Tibial artery (tissue), 4 donors: ENCODE measurements around the gene TNFRSF19.

Source experiments
- DNase-seq, 2 donors: peaks; one replicate each; pipeline ENCODE4 v3.0.0-alpha.2; 2019
- H3K27ac ChIP-seq, 2 donors: fragments of 200-600 bp; sonication (generic) in 1 of 2; 1 replicate in 1 of 2; 2 replicates in 1 of 2; pipeline ENCODE4 v1.5.1; 2018 to 2019; ENCODE audit warnings: mild to moderate bottlenecking in 1 of 2
- H3K27me3 ChIP-seq, 2 donors: fragments of 200-600 bp; sonication (generic) in 1 of 2; one replicate each; pipeline versions ENCODE4 v1.5.1 to v1.6.0; 2016 to 2019
- H3K36me3 ChIP-seq, 3 donors: fragments of 200-600 bp; sonication (generic) in 2 of 3; one replicate each; pipeline ENCODE4 v1.5.1; 2016 to 2019; ENCODE audit warnings: mild to moderate bottlenecking in 2 of 3
- H3K4me1 ChIP-seq, 4 donors: fragments of 200-600 bp; sonication (generic) in 2 of 4; 1 replicate in 3 of 4; 2 replicates in 1 of 4; pipeline ENCODE4 v1.5.1; 2016 to 2019
- H3K4me3 ChIP-seq, 2 donors: fragments of 200-600 bp; sonication (generic) in 1 of 2; 1 replicate in 1 of 2; 2 replicates in 1 of 2; pipeline ENCODE4 v1.5.1; 2018 to 2019; ENCODE audit warnings: mild to moderate bottlenecking in 2 of 2
- H3K9me3 ChIP-seq, 3 donors: fragments of 200-600 bp; sonication (generic) in 1 of 3; one replicate each; pipeline ENCODE4 v1.5.1; 2016 to 2019
- intact Hi-C: fragments of 100-400 bp; cut with DNase I; formaldehyde crosslinking; loops from one replicate; pipeline ENCODE4 v1.15.0; 2023; ENCODE audit warnings: low total_unique reads
- TF ChIP-seq, protein P1 (sequence below), 2 experiments: fragments of 200-600 bp in 1 of 2; fragments of 450-650 bp in 1 of 2; IDR thresholded peaks; one replicate each; pipeline ENCODE4 v1.5.1; 2017 to 2019; ENCODE audit warnings: antibody characterized with exemption in 2 of 2, mild to moderate bottlenecking in 1 of 2, moderate library complexity in 1 of 2

TNFRSF19 gene

DNA sequence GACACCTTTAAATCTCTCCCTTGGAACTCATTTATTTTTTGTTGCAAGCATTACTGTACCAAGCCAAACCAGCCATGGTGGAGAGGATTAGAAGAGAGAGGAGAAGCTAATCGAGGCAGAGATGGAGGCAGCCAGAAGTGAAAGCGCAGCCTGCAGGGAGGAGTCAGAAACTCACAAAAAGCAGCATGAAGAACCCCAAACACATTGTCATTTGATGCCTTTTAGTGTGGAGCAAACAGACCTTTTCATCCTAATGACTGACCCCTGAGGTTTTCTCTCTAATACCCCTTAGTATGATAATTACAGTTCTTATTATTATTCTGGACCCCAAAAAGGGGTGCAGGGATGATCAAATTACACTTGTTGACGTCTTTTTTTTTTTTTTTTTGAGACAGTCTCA is 62.5 kb downstream of the TNFRSF19 start:
- Histone ChIP-seq H3K27me3 (no peaks in the 10 kb centered on the region), H3K9me3 (no peaks in the 10 kb centered on the region), H3K4me1 (peaks cover 0 to 12% (median 5%) of the 10 kb centered on the region in 4 donors), H3K27ac (no peak overlapping the region), H3K4me3 (no peak overlapping the region), H3K36me3 (no peaks in the 10 kb centered on the region)
- no peak for DNase-seq
- intact Hi-C loops: no loop called here
- TF ChIP-seq, protein P1, sequence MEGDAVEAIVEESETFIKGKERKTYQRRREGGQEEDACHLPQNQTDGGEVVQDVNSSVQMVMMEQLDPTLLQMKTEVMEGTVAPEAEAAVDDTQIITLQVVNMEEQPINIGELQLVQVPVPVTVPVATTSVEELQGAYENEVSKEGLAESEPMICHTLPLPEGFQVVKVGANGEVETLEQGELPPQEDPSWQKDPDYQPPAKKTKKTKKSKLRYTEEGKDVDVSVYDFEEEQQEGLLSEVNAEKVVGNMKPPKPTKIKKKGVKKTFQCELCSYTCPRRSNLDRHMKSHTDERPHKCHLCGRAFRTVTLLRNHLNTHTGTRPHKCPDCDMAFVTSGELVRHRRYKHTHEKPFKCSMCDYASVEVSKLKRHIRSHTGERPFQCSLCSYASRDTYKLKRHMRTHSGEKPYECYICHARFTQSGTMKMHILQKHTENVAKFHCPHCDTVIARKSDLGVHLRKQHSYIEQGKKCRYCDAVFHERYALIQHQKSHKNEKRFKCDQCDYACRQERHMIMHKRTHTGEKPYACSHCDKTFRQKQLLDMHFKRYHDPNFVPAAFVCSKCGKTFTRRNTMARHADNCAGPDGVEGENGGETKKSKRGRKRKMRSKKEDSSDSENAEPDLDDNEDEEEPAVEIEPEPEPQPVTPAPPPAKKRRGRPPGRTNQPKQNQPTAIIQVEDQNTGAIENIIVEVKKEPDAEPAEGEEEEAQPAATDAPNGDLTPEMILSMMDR (IDR thresholded peaks at IDR 0.05): no peak

DNA sequence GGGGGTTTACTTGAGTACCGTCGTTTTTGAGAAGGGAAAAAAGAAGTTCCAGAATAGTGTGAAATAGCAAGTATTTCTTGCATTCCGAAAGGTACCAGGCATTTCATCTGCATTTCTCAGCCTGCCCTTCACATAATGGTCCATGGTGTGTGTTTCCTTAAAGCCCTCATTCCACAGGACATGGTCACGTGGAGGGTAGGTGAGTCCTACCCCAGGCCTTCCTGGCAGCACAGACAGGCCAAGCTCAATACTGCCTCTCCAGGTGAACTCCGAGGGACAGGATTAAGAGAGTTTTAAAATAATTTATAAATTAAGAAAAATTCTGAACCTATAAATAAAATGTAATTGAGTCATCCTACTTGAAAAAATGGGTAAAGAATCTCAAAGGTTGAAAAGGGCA is 64.7 kb downstream of the TNFRSF19 start:
- intact Hi-C loops: no loop called here

DNA sequence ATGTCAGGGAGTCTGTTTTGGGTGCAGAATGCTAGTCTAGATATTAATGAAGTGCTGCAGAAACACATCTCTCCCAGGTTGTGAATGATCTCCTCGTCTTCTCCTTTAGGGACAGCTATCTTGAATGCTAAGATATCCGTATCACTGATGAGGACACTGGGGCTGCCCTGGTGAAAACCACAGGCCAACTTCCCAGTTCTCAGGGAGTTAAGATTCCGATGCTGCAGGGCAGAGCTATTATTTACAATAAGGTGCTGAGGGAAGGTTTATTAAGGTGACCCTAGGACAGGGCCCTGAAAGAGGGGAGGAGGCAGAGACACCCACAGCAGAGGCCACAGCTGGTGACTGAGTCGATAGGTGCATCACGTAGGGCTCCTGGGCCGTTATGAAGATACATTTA is 66.1 kb downstream of the TNFRSF19 start:
- DNase-seq: no peak
- Histone ChIP-seq H3K9me3 (no peaks in the 10 kb centered on the region), H3K4me3 (no peak overlapping the region), H3K27ac (no peak overlapping the region), H3K27me3 (no peaks in the 10 kb centered on the region), H3K4me1 (no peaks in the 10 kb centered on the region), H3K36me3 (no peaks in the 10 kb centered on the region)
- intact Hi-C loops: no loop called here
- TF ChIP-seq, protein P1 (IDR thresholded peaks at IDR 0.05): no peak

More for the DNA sequence above, 64.7 kb downstream of the TNFRSF19 start:
- TF ChIP-seq, protein P1 (IDR thresholded peaks at IDR 0.05): no peak
- Histone ChIP-seq H3K4me1 (peaks cover 0 to 1% (median 0%) of the 10 kb centered on the region in 4 donors), H3K4me3 (no peak overlapping the region), H3K36me3 (no peaks in the 10 kb centered on the region), H3K27ac (no peak overlapping the region), H3K9me3 (no peaks in the 10 kb centered on the region), H3K27me3 (no peaks in the 10 kb centered on the region)
- no peak for DNase-seq

DNA sequence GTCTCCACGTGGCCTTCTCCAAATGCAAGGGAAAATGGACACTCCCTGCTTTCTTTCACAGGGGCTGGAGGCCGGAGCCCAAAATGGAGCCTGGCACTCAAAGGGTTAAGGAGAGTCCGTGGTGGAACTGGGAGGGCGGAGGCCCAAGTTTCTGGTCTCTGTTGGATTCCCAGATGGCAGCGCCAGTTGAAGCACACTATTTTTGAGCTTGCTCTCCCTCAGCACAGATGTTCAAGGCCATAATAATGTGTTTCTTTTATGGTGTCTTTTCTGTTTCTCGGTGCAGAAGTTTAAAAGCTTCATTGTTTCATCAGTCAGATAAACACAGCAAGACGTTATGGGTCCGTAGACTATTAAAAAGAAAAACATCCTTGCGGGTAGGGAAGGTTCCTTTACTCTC is 67.6 kb downstream of the TNFRSF19 start:
- Histone ChIP-seq H3K9me3 (no peaks in the 10 kb centered on the region), H3K27ac (no peak overlapping the region)

DNA sequence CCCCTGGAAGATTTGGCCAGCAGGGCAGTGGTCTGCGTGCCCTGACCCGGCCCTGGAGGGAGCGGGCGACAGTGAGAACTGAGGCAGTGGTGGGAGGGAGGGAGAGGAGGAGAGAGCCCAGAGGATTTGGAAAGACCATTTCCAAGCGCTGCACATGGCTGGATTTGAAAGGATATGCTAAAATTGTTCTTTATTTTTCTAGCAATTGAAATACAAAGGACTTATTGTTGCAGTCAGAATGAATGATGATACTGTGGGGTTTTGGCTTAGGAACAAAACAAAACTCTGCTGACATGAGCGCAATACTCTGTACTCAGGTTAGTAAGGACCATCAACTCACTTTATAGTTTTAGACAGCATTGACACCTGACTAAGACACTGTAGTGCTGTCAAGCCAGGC is 69.5 kb downstream of the TNFRSF19 start:
- Histone ChIP-seq H3K36me3 (no peaks in the 10 kb centered on the region), H3K9me3 (no peaks in the 10 kb centered on the region), H3K4me3 (no peak overlapping the region), H3K27me3 (no peaks in the 10 kb centered on the region), H3K4me1 (no peaks in the 10 kb centered on the region), H3K27ac (no peak overlapping the region)
- no peak for DNase-seq
- TF ChIP-seq, protein P1 (IDR thresholded peaks at IDR 0.05): no peak
- intact Hi-C loops: no loop called here

More for the DNA sequence above, 67.6 kb downstream of the TNFRSF19 start:
- TF ChIP-seq, protein P1 (IDR thresholded peaks at IDR 0.05): no peak
- H3K27me3 ChIP-seq: no peaks in the 10 kb centered on the region
- DNase-seq: no peak
- H3K36me3 ChIP-seq: no peaks in the 10 kb centered on the region
- no peak overlapping the region for H3K4me3 ChIP-seq
- no peaks in the 10 kb centered on the region for H3K4me1 ChIP-seq
- intact Hi-C loops: no loop called here

DNA sequence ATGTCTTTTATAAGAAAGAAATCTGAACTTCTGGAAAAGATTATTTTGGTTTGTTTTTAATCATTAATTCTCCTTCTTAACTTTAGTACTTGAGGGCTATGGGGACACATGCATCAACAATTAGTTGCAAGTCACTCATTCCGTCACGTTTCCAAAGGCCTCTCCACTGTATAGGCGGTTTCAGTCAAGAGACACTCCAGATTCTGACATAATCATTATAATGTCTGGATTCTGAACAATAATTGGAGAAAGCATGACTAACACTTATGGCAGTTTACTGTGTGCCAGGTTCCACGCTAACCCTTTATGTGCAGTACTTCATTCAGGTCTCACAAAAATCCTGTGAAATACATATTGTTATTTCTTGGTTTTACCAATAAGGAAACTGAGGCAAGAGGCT is 71.9 kb downstream of the TNFRSF19 start:
- intact Hi-C loops: no loop called here
- TF ChIP-seq, protein P1 (IDR thresholded peaks at IDR 0.05): no peak
- Histone ChIP-seq H3K27me3 (no peaks in the 10 kb centered on the region), H3K4me1 (no peaks in the 10 kb centered on the region), H3K4me3 (no peak overlapping the region), H3K9me3 (no peaks in the 10 kb centered on the region), H3K27ac (no peak overlapping the region), H3K36me3 (no peaks in the 10 kb centered on the region)
- DNase-seq: no peak
